GM12878 (cell line): Measurements from ENCODE around the gene PRUNE1. TPM values are rescaled to one million over a fixed set of nuclear protein-coding genes. Genes with fewer than 3 reads are reported as not detected.
A peak's percentile ranks its signal among the peaks of the same experiment; 100 is the strongest.

ENCODE experiments used
- ATAC-seq: fragments of 200-7000 bp; cut with Tn5 transposase; 3 replicates; pipeline ENCODE4 v1.9.1; 2020; ENCODE audit warnings: mild to moderate bottlenecking, moderate library complexity
- BruUV-seq: library from RNA; stranded (reverse); fragments of 400-500 nt; replicated peaks from 2 replicates; lab custom pipeline; 2021; lab: Mats Ljungman, UMichigan
- CTCF ChIA-PET: fragments of 300-600 bp; sonication (Branson Sonifier 250); formaldehyde crosslinking; extraction: SDS; loops from one replicate; lab custom pipeline; 2021; ENCODE audit warnings: inconsistent platforms; lab: Yijun Ruan, JAX
- POLR2A ChIA-PET: fragments of 350-600 bp; formaldehyde crosslinking; extraction: SDS; loops from one replicate; lab custom pipeline; 2021; ENCODE audit warnings: inconsistent platforms; lab: Charles Lee
- RAD21 ChIA-PET: fragments of 300-600 bp; sonication (Branson Sonifier 250); formaldehyde crosslinking; loops from one replicate; lab custom pipeline; 2023; ENCODE audit warnings: antibody characterized with exemption; ENCODE audit not compliant: unreplicated experiment; lab: Charles Lee
- SMC1A ChIA-PET: fragments of 300-600 bp; sonication (Branson Sonifier 250); formaldehyde crosslinking; loops from one replicate; lab custom pipeline; 2023; ENCODE audit not compliant: unreplicated experiment, uncharacterized antibody; lab: Charles Lee
- DNase-seq: peaks from one replicate; pipeline ENCODE4 v3.0.0-alpha.2; 2011; ENCODE audit warnings: low read depth, low spot score
- FAIRE-seq: peaks from 3 replicates; lab custom pipeline; 2011; peaks lifted over from hg19 to GRCh38; lab: Jason Lieb, UNC
- H2AFZ ChIP-seq: 2 replicates; pipeline ENCODE4 v1.6.0; 2011; ENCODE audit warnings: low read depth, low read length, control low read depth; ENCODE audit not compliant: control insufficient read depth
- H3K27ac ChIP-seq: 2 replicates; pipeline ENCODE4 v1.5.1; 2011; ENCODE audit warnings: control low read depth; ENCODE audit not compliant: control insufficient read depth, insufficient read depth
- H3K27me3 ChIP-seq, 2 experiments: replicated peaks in 1 of 2; 2 replicates each; pipeline versions ENCODE4 v1.6.0 to v1.6.1; 2011; ENCODE audit warnings: low read length in 1 of 2; ENCODE audit not compliant: control insufficient read depth in 2 of 2, insufficient read depth in 2 of 2
- H3K36me3 ChIP-seq, 2 experiments: 2 replicates each; pipeline ENCODE4 v1.5.1; 2011; ENCODE audit warnings: low read length in 1 of 2; ENCODE audit not compliant: control insufficient read depth in 2 of 2, insufficient read depth in 2 of 2
- H3K4me1 ChIP-seq: 2 replicates; pipeline ENCODE4 v1.6.1; 2011; ENCODE audit warnings: mild to moderate bottlenecking, low read length, moderate library complexity, mixed read lengths; ENCODE audit not compliant: control insufficient read depth, insufficient read depth
- H3K4me2 ChIP-seq: 2 replicates; pipeline ENCODE4 v1.6.0; 2011; ENCODE audit warnings: control low read depth; ENCODE audit not compliant: control insufficient read depth, insufficient read depth
- H3K4me3 ChIP-seq: fragments of 200-600 bp; sonication (generic); 2 replicates; pipeline ENCODE4 v1.5.1; 2016
- H3K79me2 ChIP-seq: 2 replicates; pipeline ENCODE4 v1.6.0; 2011; ENCODE audit warnings: low read length; ENCODE audit not compliant: control insufficient read depth, insufficient read depth
- H3K9ac ChIP-seq: 2 replicates; pipeline ENCODE4 v1.8.0; 2011; ENCODE audit warnings: low read length, control low read depth, mixed read lengths; ENCODE audit not compliant: control insufficient read depth, insufficient read depth
- H3K9me3 ChIP-seq: replicated peaks from 3 replicates; pipeline ENCODE4 v1.5.1; 2011; ENCODE audit warnings: mild to moderate bottlenecking, low read length; ENCODE audit not compliant: control insufficient read depth, insufficient read depth
- H4K20me1 ChIP-seq: 2 replicates; pipeline ENCODE4 v1.6.0; 2011; ENCODE audit not compliant: control insufficient read depth, insufficient read depth
- ASH2L ChIP-seq: fragments of 300-600, 200-600 bp; sonication (generic); IDR thresholded peaks from 2 replicates; pipeline ENCODE4 v1.6.1; 2017; ENCODE audit warnings: low read depth, mild to moderate bottlenecking, borderline replicate concordance
- CHD2 ChIP-seq: IDR thresholded peaks from 2 replicates; pipeline ENCODE4 v1.6.1; 2011; ENCODE audit warnings: low read depth, low read length, improper control_type of control experiment, borderline replicate concordance
- EP300 ChIP-seq, 2 experiments: fragments of 150-350 bp in 1 of 2; IDR thresholded peaks; 2 replicates each; pipeline ENCODE4 v1.6.1; 2011 to 2012; ENCODE audit warnings: low read depth in 2 of 2, low read length in 2 of 2, borderline replicate concordance in 1 of 2, improper control_type of control experiment in 1 of 2, inconsistent platforms in 1 of 2; ENCODE audit not compliant: control insufficient read depth in 1 of 2
- ESRRA ChIP-seq: IDR thresholded peaks from 2 replicates; pipeline ENCODE4 v1.6.1; 2012; ENCODE audit warnings: mild to moderate bottlenecking, low read length, improper control_type of control experiment
- RUNX3 ChIP-seq: IDR thresholded peaks from 2 replicates; pipeline ENCODE4 v1.6.1; 2012; ENCODE audit warnings: low read length, inconsistent platforms
- TAF1 ChIP-seq: IDR thresholded peaks from 2 replicates; pipeline ENCODE4 v1.6.1; 2011; ENCODE audit warnings: mild to moderate bottlenecking, low read depth, low read length, borderline replicate concordance
- TBL1XR1 ChIP-seq: IDR thresholded peaks from 2 replicates; pipeline ENCODE4 v1.6.1; 2012; ENCODE audit warnings: low read depth, low read length, improper control_type of control experiment
- WRNIP1 ChIP-seq: IDR thresholded peaks from 2 replicates; pipeline ENCODE4 v1.6.1; 2011; ENCODE audit warnings: low read depth, low read length, improper control_type of control experiment, borderline replicate concordance
- ZBTB11 ChIP-seq: fragments of 450-650 bp; formaldehyde crosslinking; IDR thresholded peaks from 2 replicates; pipeline ENCODE4 v1.5.0; 2022; ENCODE audit warnings: mild to moderate bottlenecking, missing genetic modification characterization
- ZNF207 ChIP-seq: fragments of 450-650 bp; IDR thresholded peaks from 2 replicates; pipeline ENCODE4 v1.6.1; 2014; ENCODE audit warnings: antibody characterized with exemption, mild to moderate bottlenecking, borderline replicate concordance
- ZNF622 ChIP-seq: fragments of 450-650 bp; IDR thresholded peaks from 2 replicates; pipeline ENCODE4 v1.6.1; 2017; ENCODE audit warnings: mild to moderate bottlenecking, inconsistent platforms
- WGBS: methylation state at CpG from one replicate; pipeline ENCODE4 v1.1.6; 2016; ENCODE audit warnings: low lambda C conversion rate; ENCODE audit not compliant: insufficient replicate concordance, insufficient coverage; ENCODE audit errors: missing lambda C conversion rate; 5-methylcytosine and 5-hydroxymethylcytosine counted together
- in situ Hi-C: fragments of 300-500 bp; cut with MboI; formaldehyde crosslinking; loops from 9 replicates; pipeline ENCODE4 v1.14.3; 2018; ENCODE audit warnings: mixed read lengths
- intact Hi-C: fragments of 100-400 bp; cut with micrococcal nuclease; formaldehyde crosslinking; loops from one replicate; pipeline ENCODE4 v1.14.2; 2022; ENCODE audit not compliant: unreplicated experiment
- polyA plus RNA-seq, 11 experiments: library from polyadenylated mRNA; depleted of rRNA in 4 of 11; unstranded in 6 of 11; stranded (reverse) in 5 of 11; fragments of >200 nt; fragmentation: Nextera tagmentation in 4 of 11; fragmentation: Illumina TruSeq in 1 of 11; extraction: Ambion mirVana in 4 of 11; extraction: Trizol in 1 of 11; gene quantifications; 1 replicate in 1 of 11; 2 replicates in 10 of 11; pipeline versions ENCODE4 v1.2.1 to v1.2.3, GENCODE V29; 2011 to 2016; ENCODE audit warnings: inconsistent platforms in 2 of 11, missing spikeins in 2 of 11, low read depth in 1 of 11
- total RNA-seq, 4 experiments: library from RNA; depleted of rRNA in 3 of 4; stranded (reverse); fragments of >200 nt in 3 of 4; fragmentation: Illumina TruSeq in 1 of 4; extraction: Trizol in 1 of 4; gene quantifications; 2 replicates each; pipeline versions ENCODE4 v1.2.1 to v1.2.3, GENCODE V29; 2013 to 2021
- TF ChIP-seq, protein P1 (sequence below): fragments of 450-650 bp; IDR thresholded peaks from 2 replicates; pipeline ENCODE4 v1.6.1; 2017; ENCODE audit warnings: mild to moderate bottlenecking, moderate library complexity
- TF ChIP-seq, protein P2 (sequence below): fragments of 150-350 bp; IDR thresholded peaks from 2 replicates; pipeline ENCODE4 v1.6.1; 2014; ENCODE audit warnings: mild to moderate bottlenecking, low read depth, low read length

The PRUNE1 gene
- total and polyA plus RNA-seq, 10 of the 15 experiments (the other 5 are each of a cell fraction or from before 2014, with no cell fraction given): 4.7 to 24.5 (median 12.4) TPM

GRCh38 chr1:151006327-151007052 lies 1.8 kb upstream of the PRUNE1 start, which contains the start of gene MINDY1:
Gene MINDY1 (minus strand): TSS chr1:151006902. CDS start chr1:151002617, 4,285 bp downstream.
- H3K4me1 ChIP-seq: peaks cover 12% of the 10 kb centered on the region
- WGBS: 11% methylated on average over 18 of the region's 18 CpGs
- intact Hi-C loops: no loop called here
- ATAC-seq (peak; percentile 71), DNase-seq (peak; percentile 32), FAIRE-seq (peak; percentile 59)
- peak within 1 kb of the TSS; percentile 73 for H3K27ac ChIP-seq
- H3K9ac ChIP-seq: peak within 1 kb of the TSS; percentile 66
- BruUV-seq: no TSS peak
- H3K27me3 ChIP-seq: no peaks in the 10 kb centered on the region
- SMC1A ChIA-PET: interaction anchor here (0.7 to 3.6 kb wide), 12 partner anchors 11 to 490 kb away, joined by 3 to 34 read pairs (median 4); partner anchors contain the start of genes CDC42SE1, MLLT11 and TNFAIP8L2
- no peaks in the 10 kb centered on the region for H3K9me3 ChIP-seq
- H2AFZ ChIP-seq: peak within 1 kb of the TSS; percentile 94
- RAD21 ChIA-PET: interaction anchor here (0.7 to 2.1 kb wide), 10 partner anchors 11 to 183 kb away, joined by 3 to 20 read pairs (median 4); partner anchors contain the start of genes C1orf56, CERS2, TNFAIP8L2 and VPS72
- in situ Hi-C loops: no loop called here
- peak within 1 kb of the TSS; percentile 100 for H3K4me2 ChIP-seq
- no peaks in the 10 kb centered on the region for H4K20me1 ChIP-seq
- POLR2A ChIA-PET: interaction anchor here (0.6 to 1.7 kb wide), 14 partner anchors 10 to 1119 kb away, joined by 3 to 7 read pairs (median 4); partner anchors contain the start of genes ENSA and TNFAIP8L2
- CTCF ChIA-PET: interaction anchor here (0.6 to 16.2 kb wide), 18 partner anchors 10 to 490 kb away, joined by 3 to 252 read pairs (median 4); partner anchors contain the start of genes ANXA9, C1orf56, CDC42SE1 and CERS2
- H3K79me2 ChIP-seq: peaks cover 16% of the 10 kb centered on the region
- H3K36me3 ChIP-seq: no peaks in the 10 kb centered on the region; a peak in 1 of 4 replicates
- H3K4me3 ChIP-seq: peak within 1 kb of the TSS; percentile 73
- TF ChIP-seq ZNF207: 0 out of 2 replicates have a peak, but pooled peaks have one; percentile 61
- no peak for TF ChIP-seq ZBTB11 (CRISPR knock-in tag)
- TF ChIP-seq ASH2L: no peak
- TF ChIP-seq TBL1XR1: no peak
- TF ChIP-seq ZNF622: no peak
- 0 out of 2 replicates have a peak, but pooled peaks have one; percentile 44 for TF ChIP-seq TAF1
- TF ChIP-seq CHD2: no peak
- TF ChIP-seq EP300 (IDR thresholded peaks at IDR 0.05; ENCODE audit: borderline replicate concordance in 1 of 2, control insufficient read depth in 1 of 2, low read depth in 2 of 2, low read length in 2 of 2): no peak
- peak; percentile 76 for TF ChIP-seq RUNX3
- TF ChIP-seq WRNIP1: no peak
- TF ChIP-seq ESRRA: no peak
- TF ChIP-seq, protein P1, sequence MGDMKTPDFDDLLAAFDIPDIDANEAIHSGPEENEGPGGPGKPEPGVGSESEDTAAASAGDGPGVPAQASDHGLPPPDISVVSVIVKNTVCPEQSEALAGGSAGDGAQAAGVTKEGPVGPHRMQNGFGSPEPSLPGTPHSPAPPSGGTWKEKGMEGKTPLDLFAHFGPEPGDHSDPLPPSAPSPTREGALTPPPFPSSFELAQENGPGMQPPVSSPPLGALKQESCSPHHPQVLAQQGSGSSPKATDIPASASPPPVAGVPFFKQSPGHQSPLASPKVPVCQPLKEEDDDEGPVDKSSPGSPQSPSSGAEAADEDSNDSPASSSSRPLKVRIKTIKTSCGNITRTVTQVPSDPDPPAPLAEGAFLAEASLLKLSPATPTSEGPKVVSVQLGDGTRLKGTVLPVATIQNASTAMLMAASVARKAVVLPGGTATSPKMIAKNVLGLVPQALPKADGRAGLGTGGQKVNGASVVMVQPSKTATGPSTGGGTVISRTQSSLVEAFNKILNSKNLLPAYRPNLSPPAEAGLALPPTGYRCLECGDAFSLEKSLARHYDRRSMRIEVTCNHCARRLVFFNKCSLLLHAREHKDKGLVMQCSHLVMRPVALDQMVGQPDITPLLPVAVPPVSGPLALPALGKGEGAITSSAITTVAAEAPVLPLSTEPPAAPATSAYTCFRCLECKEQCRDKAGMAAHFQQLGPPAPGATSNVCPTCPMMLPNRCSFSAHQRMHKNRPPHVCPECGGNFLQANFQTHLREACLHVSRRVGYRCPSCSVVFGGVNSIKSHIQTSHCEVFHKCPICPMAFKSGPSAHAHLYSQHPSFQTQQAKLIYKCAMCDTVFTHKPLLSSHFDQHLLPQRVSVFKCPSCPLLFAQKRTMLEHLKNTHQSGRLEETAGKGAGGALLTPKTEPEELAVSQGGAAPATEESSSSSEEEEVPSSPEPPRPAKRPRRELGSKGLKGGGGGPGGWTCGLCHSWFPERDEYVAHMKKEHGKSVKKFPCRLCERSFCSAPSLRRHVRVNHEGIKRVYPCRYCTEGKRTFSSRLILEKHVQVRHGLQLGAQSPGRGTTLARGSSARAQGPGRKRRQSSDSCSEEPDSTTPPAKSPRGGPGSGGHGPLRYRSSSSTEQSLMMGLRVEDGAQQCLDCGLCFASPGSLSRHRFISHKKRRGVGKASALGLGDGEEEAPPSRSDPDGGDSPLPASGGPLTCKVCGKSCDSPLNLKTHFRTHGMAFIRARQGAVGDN: no peak
- TF ChIP-seq, protein P2, sequence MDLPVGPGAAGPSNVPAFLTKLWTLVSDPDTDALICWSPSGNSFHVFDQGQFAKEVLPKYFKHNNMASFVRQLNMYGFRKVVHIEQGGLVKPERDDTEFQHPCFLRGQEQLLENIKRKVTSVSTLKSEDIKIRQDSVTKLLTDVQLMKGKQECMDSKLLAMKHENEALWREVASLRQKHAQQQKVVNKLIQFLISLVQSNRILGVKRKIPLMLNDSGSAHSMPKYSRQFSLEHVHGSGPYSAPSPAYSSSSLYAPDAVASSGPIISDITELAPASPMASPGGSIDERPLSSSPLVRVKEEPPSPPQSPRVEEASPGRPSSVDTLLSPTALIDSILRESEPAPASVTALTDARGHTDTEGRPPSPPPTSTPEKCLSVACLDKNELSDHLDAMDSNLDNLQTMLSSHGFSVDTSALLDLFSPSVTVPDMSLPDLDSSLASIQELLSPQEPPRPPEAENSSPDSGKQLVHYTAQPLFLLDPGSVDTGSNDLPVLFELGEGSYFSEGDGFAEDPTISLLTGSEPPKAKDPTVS: no peak
